Measurements from ENCODE around the gene IDUA.
"Not testable (repeated sequence)": the region's sequence is repeated elsewhere in the genome, so short reads cannot be mapped to it uniquely, and the experiment has no call there.

IDUA gene

GRCh38 chr4:986879-987623 lies at the start of gene IDUA:
Gene IDUA (plus strand): TSS chr4:987044. CDS start chr4:987085, 41 bp downstream.
- peak; percentile 83 for DNase-seq

GRCh38 chr4:939508-939907 lies 47.3 kb upstream of the IDUA start:
- DNase-seq = not testable (repeated sequence)

- no peak for DNase-seq
Measured at GRCh38 chr4:945274-946102, 41.4 kb upstream of the IDUA start.

GRCh38 chr4:946103-946450 lies 40.8 kb upstream of the IDUA start:
- no peak for DNase-seq

GRCh38 chr4:946517-947471 lies 40.0 kb upstream of the IDUA start:
- DNase-seq = no peak

- no peak for DNase-seq
Measured at GRCh38 chr4:947491-947971, 39.3 kb upstream of the IDUA start.

GRCh38 chr4:948101-948935 lies 38.5 kb upstream of the IDUA start:
- DNase-seq = no peak

GRCh38 chr4:948936-949300 lies 37.9 kb upstream of the IDUA start:
- no peak for DNase-seq

- no peak for DNase-seq
Measured at GRCh38 chr4:949656-950055, 37.2 kb upstream of the IDUA start.

- no peak for DNase-seq
Measured at GRCh38 chr4:950136-951020, 36.5 kb upstream of the IDUA start.

GRCh38 chr4:951186-951585 lies 35.7 kb upstream of the IDUA start:
- DNase-seq = no peak

GRCh38 chr4:951594-952468 lies 35.0 kb upstream of the IDUA start:
- no peak for DNase-seq

GRCh38 chr4:952881-953573 lies 33.8 kb upstream of the IDUA start:
- no peak for DNase-seq

GRCh38 chr4:953574-953915 lies 33.3 kb upstream of the IDUA start:
- no peak for DNase-seq

GRCh38 chr4:954211-955020 lies 32.4 kb upstream of the IDUA start:
- DNase-seq = no peak

- no peak for DNase-seq
Measured at GRCh38 chr4:955161-955921, 31.5 kb upstream of the IDUA start.

- DNase-seq = no peak
Measured at GRCh38 chr4:955931-956381, 30.9 kb upstream of the IDUA start.
